CD8-positive, alpha-beta memory T cell (primary cell): ENCODE data around the gene PEX5. TPM values are rescaled to one million over a fixed set of nuclear protein-coding genes. Genes with fewer than 3 reads are reported as not detected.

Experiments used
- polyA plus RNA-seq: library from polyadenylated mRNA; unstranded; fragments of 300-500 nt; fragmentation: Illumina TruSeq; gene quantifications from one replicate; pipeline ENCODE4 v1.2.3, GENCODE V29; 2021
- total RNA-seq, 2 experiments: library from RNA; stranded (reverse); gene quantifications; one replicate each; pipeline ENCODE4 v1.2.3, GENCODE V29; 2021

The PEX5 gene
- total and polyA plus RNA-seq, 3 experiments from 2014 or later = 17.4 to 31.3 (median 30.7) TPM

Other genes with a start within 250 kb of the PEX5 start
- gene RNU7-1, start 245.9 kb upstream of the PEX5 start, total RNA-seq = not detected
- not detected for gene RNU7-1, start 245.9 kb upstream of the PEX5 start, polyA plus RNA-seq
- 100 to 1,000 TPM; 297 to 304 TPM for gene C12orf57, start 245.7 kb upstream of the PEX5 start, total RNA-seq
- gene C12orf57, start 245.7 kb upstream of the PEX5 start, polyA plus RNA-seq = 259 TPM
- 100 to 1,000 TPM; 456 to 460 TPM for gene PTPN6, start 238.3 kb upstream of the PEX5 start, total RNA-seq
- gene PTPN6, start 238.3 kb upstream of the PEX5 start, polyA plus RNA-seq = 379 TPM
- 100 to 1,000 TPM; 499 to 503 TPM for gene PHB2, start 219.0 kb upstream of the PEX5 start, total RNA-seq
- gene PHB2, start 219.0 kb upstream of the PEX5 start, polyA plus RNA-seq = 116 TPM
- gene EMG1, start 218.8 kb upstream of the PEX5 start, total RNA-seq = 100 to 1,000 TPM; 158 to 161 TPM
- gene EMG1, start 218.8 kb upstream of the PEX5 start, polyA plus RNA-seq = 64.4 TPM
- gene LPCAT3, start 171.2 kb upstream of the PEX5 start, total RNA-seq = 10 to 100 TPM; 20.4 to 22.1 TPM
- 25.5 TPM for gene LPCAT3, start 171.2 kb upstream of the PEX5 start, polyA plus RNA-seq
- gene C1S, start 129.0 kb upstream of the PEX5 start, total RNA-seq = under 1 TPM; 0.64 to 0.83 TPM
- not detected for gene C1S, start 129.0 kb upstream of the PEX5 start, polyA plus RNA-seq
- 1 to 10 TPM; 1.2 to 1.7 TPM for gene C1R, start 97.2 kb upstream of the PEX5 start, total RNA-seq
- gene C1R, start 97.2 kb upstream of the PEX5 start, polyA plus RNA-seq = 1.9 TPM
- 10 to 100 TPM; 12.7 to 14.2 TPM for gene C1RL, start 80.5 kb upstream of the PEX5 start, total RNA-seq
- gene C1RL, start 80.5 kb upstream of the PEX5 start, polyA plus RNA-seq = 7.2 TPM
- under 1 TPM in 1 of 2 experiments, not detected in 1; 0.31 TPM for gene RBP5, start 60.8 kb upstream of the PEX5 start, total RNA-seq
- gene RBP5, start 60.8 kb upstream of the PEX5 start, polyA plus RNA-seq = not detected
- gene CLSTN3, start 59.3 kb upstream of the PEX5 start, total RNA-seq = 10 to 100 TPM; 16.5 to 17.7 TPM
- 7.7 TPM for gene CLSTN3, start 59.3 kb upstream of the PEX5 start, polyA plus RNA-seq
- not detected for gene ACSM4, start 114.4 kb downstream of the PEX5 start, total RNA-seq
- not detected for gene ACSM4, start 114.4 kb downstream of the PEX5 start, polyA plus RNA-seq